ENCODE measurements around the gene SCAMP2. TPM values are rescaled to one million over a fixed set of nuclear protein-coding genes. Genes with fewer than 3 reads are reported as not detected.
"Not testable (repeated sequence)": the region's sequence is repeated elsewhere in the genome, so short reads cannot be mapped to it uniquely, and the experiment has no call there.

Gene SCAMP2
- total RNA-seq (10 to 100 TPM; 34.9 to 84.8 (median 46.0) TPM), polyA plus RNA-seq (10 to 100 TPM; 25.1 to 90.5 TPM)
- long read RNA-seq, donor 1, transcript SCAMP2-201 (9 exons, 2,453 nt): major isoform, 30 of 43 reads
- long read RNA-seq, donor 1, partial matches to known transcripts: 1 of 43 reads
- long read RNA-seq, donor 1, other reads (novel, unspliced or antisense): 7 of 43 reads
- long read RNA-seq, donor 2, transcript SCAMP2-201 (9 exons, 2,453 nt): major isoform, 125 of 143 reads
- long read RNA-seq, donor 2, partial matches to known transcripts: 4 of 143 reads
- long read RNA-seq, donor 2, other reads (novel, unspliced or antisense): 12 of 143 reads
- long read RNA-seq, donor 3, transcript SCAMP2-201 (9 exons, 2,453 nt): major isoform, 30 of 49 reads
- long read RNA-seq, donor 3, partial matches to known transcripts: 4 of 49 reads
- long read RNA-seq, donor 3, other reads (novel, unspliced or antisense): 12 of 49 reads

DNA sequence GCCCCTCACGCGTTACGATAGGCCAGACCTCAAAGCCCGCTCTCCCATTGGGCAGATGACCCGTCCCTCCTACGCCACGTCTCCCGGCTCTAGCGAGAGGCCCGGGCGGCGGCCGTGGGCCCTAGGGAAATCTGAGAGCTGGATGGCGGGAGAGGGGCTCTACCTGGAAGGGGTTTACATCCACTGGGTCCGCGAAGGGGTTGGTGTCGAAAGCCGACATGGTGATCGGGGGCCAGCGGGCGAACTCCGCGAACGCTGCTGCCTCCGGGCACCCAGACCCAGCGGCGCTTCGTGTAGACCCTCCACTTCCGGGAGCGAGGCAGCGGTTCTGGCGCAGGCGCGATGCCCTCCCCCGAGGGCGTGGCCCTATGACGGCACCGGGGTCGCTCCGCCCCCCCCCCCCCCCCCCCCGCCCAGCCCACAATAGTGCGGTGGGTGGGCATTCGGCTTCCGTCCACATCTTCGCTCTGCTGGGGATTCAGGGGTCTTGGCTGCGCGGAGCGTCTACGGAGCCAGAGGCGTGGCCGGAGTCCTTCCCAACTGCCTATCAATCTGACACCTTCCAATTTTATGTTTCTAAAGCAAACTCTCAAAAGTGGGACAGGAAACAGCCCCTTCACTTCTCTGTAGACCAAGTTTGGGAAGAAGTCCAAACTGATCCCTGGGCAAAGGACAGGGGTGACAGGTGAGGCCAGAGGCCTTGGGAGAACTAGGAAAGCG is at the start of gene SCAMP2:
Gene SCAMP2 (minus strand): TSS at position 330 of the 720 bp plus-strand sequence. CDS start 110 bp downstream, at position 220.
- peak; percentile 95 to 97 (median 96) for ATAC-seq
- Histone ChIP-seq H3K27ac (peak within 1 kb of the TSS; percentile 82 to 100 (median 94)), H3K36me3 (peaks cover 0 to 5% (median 0%) of the 10 kb centered on the region in 9 donors), H3K27me3 (no peaks in the 10 kb centered on the region), H3K4me1 (peaks cover 11 to 53% (median 43%) of the 10 kb centered on the region in 12 donors), H3K9me3 (no peaks in the 10 kb centered on the region), H3K4me3 (peak within 1 kb of the TSS; percentile 55 to 95 (median 84))
- intact Hi-C loops (cut with DNase I): loop anchor here in 1 of 10 donors (5.0 kb wide), 1 partner anchor 34 kb away; the partner anchor contains the start of gene FAM219B
- peak in 1 of 2 donors; percentile 85 for TF ChIP-seq POLR2A (IDR thresholded peaks at IDR 0.05)
- TF ChIP-seq, protein P1, sequence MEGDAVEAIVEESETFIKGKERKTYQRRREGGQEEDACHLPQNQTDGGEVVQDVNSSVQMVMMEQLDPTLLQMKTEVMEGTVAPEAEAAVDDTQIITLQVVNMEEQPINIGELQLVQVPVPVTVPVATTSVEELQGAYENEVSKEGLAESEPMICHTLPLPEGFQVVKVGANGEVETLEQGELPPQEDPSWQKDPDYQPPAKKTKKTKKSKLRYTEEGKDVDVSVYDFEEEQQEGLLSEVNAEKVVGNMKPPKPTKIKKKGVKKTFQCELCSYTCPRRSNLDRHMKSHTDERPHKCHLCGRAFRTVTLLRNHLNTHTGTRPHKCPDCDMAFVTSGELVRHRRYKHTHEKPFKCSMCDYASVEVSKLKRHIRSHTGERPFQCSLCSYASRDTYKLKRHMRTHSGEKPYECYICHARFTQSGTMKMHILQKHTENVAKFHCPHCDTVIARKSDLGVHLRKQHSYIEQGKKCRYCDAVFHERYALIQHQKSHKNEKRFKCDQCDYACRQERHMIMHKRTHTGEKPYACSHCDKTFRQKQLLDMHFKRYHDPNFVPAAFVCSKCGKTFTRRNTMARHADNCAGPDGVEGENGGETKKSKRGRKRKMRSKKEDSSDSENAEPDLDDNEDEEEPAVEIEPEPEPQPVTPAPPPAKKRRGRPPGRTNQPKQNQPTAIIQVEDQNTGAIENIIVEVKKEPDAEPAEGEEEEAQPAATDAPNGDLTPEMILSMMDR (IDR thresholded peaks at IDR 0.05): no peak
- WGBS, 4 donors: 0 to 2% (median 1%) methylated on average over 15 to 50 of the region's 52 CpGs
- DNase-seq: peak; percentile 95 to 98 (median 95)

DNA sequence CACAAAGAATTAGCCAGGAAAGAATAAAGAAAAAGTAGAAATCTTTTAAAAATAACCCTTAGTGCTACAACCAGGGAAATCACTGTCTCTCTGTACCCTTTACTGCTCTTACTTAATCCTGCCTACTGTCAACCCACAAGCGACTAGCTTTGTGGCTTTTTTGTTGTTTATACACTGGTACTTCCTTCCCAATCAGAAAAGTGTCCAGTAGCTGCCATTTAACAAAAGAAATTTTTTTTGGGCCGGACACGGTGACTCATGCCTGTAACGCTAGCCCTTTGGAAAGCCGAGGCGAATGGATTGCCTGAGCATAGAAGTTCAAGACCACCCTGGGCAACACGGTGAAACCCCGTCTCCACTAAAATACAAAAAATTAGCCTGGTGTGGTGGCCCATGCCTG is 47.3 kb upstream of the SCAMP2 start:
- no peak overlapping the region for H3K4me3 ChIP-seq
- H3K27ac ChIP-seq: no peak overlapping the region
- no peaks in the 10 kb centered on the region for H3K27me3 ChIP-seq
- ATAC-seq: no peak
- no peak for DNase-seq
- 86 to 94% (median 89%) methylated on average over 8 of the region's 8 CpGs for WGBS, 4 donors
- intact Hi-C loops (cut with DNase I): no loop called here
- no peaks in the 10 kb centered on the region for H3K9me3 ChIP-seq
- no peak for TF ChIP-seq POLR2A (IDR thresholded peaks at IDR 0.05)
- TF ChIP-seq, protein P1 (IDR thresholded peaks at IDR 0.05): no peak
- H3K36me3 ChIP-seq: peaks cover 3 to 100% (median 98%) of the 10 kb centered on the region in 9 donors
- H3K4me1 ChIP-seq: no peaks in the 10 kb centered on the region

GRCh38 chr15:74917676-74918075 is 44.5 kb upstream of the SCAMP2 start:
- intact Hi-C loops (cut with DNase I): no loop called here
- H3K4me1 ChIP-seq: no peaks in the 10 kb centered on the region
- H3K4me3 ChIP-seq: no peak overlapping the region
- 94 to 96% (median 94%) methylated on average over 6 of the region's 6 CpGs for WGBS, 4 donors
- DNase-seq: no peak
- peaks cover 6 to 100% (median 93%) of the 10 kb centered on the region in 9 donors for H3K36me3 ChIP-seq
- no peaks in the 10 kb centered on the region for H3K9me3 ChIP-seq
- no peak overlapping the region for H3K27ac ChIP-seq
- no peak for TF ChIP-seq POLR2A (IDR thresholded peaks at IDR 0.05)
- TF ChIP-seq, protein P1 (IDR thresholded peaks at IDR 0.05): no peak
- H3K27me3 ChIP-seq: no peaks in the 10 kb centered on the region
- no peak for ATAC-seq

DNA sequence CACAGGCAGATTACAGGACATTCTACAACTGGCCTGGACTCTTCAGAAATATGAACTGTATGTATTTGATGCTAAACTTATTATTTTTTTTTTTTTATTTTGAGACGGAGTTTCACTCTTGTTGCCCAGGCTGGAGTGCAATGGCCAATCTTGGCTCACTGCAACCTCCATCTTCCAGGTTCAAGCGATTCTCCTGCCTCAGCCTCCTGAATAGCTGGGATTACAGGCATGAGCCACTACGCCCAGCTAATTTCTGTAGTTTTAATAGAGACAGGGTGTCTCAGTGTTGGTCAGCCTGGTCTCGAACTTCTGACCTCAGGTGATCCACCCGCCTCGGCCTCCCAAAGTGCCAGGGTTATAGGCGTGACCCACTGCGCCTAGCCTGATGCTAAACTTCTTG is 40.6 kb upstream of the SCAMP2 start:
- H3K9me3 ChIP-seq; H3K4me1 ChIP-seq; H3K27me3 ChIP-seq; H3K4me3 ChIP-seq; intact Hi-C loops (cut with DNase I); ATAC-seq; DNase-seq; H3K27ac ChIP-seq: not testable (repeated sequence)
- peaks cover 4 to 90% (median 67%) of the 10 kb centered on the region in 9 donors for H3K36me3 ChIP-seq
- 92 to 97% (median 96%) methylated on average over 8 of the region's 8 CpGs for WGBS, 4 donors
